SU-DHL-6 (cell line): ENCODE data around the gene KIF5C.

ENCODE experiments used
- H2AFZ ChIP-seq: fragments of 200-600 bp; sonication (generic); 2 replicates; pipeline ENCODE4 v1.6.1; 2014; ENCODE audit warnings: low read depth, mild to moderate bottlenecking, moderate library complexity, mixed read lengths, antibody characterized with exemption, low read length; ENCODE audit not compliant: severe bottlenecking
- H3F3A ChIP-seq: fragments of 200-600 bp; shearing (Covaris generic); 2 replicates; pipeline ENCODE4 v1.6.0; 2016; ENCODE audit warnings: antibody characterized with exemption, mild to moderate bottlenecking; ENCODE audit not compliant: insufficient read depth
- H3K27ac ChIP-seq: fragments of 200-600 bp; sonication (generic); 2 replicates; pipeline ENCODE4 v1.5.1; 2016; ENCODE audit warnings: low read depth, mild to moderate bottlenecking, low read length, moderate library complexity, mixed read lengths
- H3K27me3 ChIP-seq: fragments of 200-600 bp; sonication (generic), shearing (Covaris generic); 2 replicates; pipeline ENCODE4 v1.6.0; 2014; ENCODE audit warnings: mild to moderate bottlenecking, low read length
- H3K36me3 ChIP-seq: fragments of 200-600 bp; sonication (generic); 2 replicates; pipeline ENCODE4 v1.6.1; 2014; ENCODE audit warnings: mild to moderate bottlenecking, low read length, mixed read lengths
- H3K4me2 ChIP-seq: fragments of 300-600, 200-600 bp; shearing (Covaris generic), sonication (generic); 2 replicates; pipeline ENCODE4 v1.6.0; 2014; ENCODE audit warnings: low read length, low read depth, mild to moderate bottlenecking; ENCODE audit not compliant: poor library complexity, severe bottlenecking
- H3K4me3 ChIP-seq: fragments of 200-600 bp; sonication (generic); 2 replicates; pipeline ENCODE4 v1.5.1; 2014; ENCODE audit warnings: antibody characterized with exemption, low read length, mild to moderate bottlenecking, mixed read lengths; ENCODE audit not compliant: insufficient read depth, poor library complexity, severe bottlenecking
- H3K79me2 ChIP-seq: fragments of 200-600 bp; sonication (generic); 2 replicates; pipeline ENCODE4 v1.6.1; 2014; ENCODE audit warnings: mild to moderate bottlenecking, low read length, moderate library complexity; ENCODE audit not compliant: insufficient read depth
- H3K9ac ChIP-seq: fragments of 200-600 bp; sonication (generic); 2 replicates; pipeline ENCODE4 v1.7.0; 2014; ENCODE audit warnings: mild to moderate bottlenecking, low read length
- H3K9me2 ChIP-seq: fragments of 200-600 bp; sonication (generic); replicated peaks from 2 replicates; pipeline ENCODE4 v1.6.1; 2014; ENCODE audit warnings: low read length; ENCODE audit not compliant: insufficient read depth
- H3K9me3 ChIP-seq: fragments of 200-600 bp; sonication (generic); 2 replicates; pipeline ENCODE4 v1.6.1; 2014; ENCODE audit warnings: low read length, mixed read lengths; ENCODE audit not compliant: insufficient read depth
- H4K20me1 ChIP-seq: fragments of 200-600 bp; sonication (generic); 2 replicates; pipeline ENCODE4 v1.6.1; 2014; ENCODE audit warnings: low read depth, mild to moderate bottlenecking, antibody characterized with exemption, low read length, moderate library complexity, mixed read lengths
- CTCF ChIP-seq: fragments of 200-600 bp; sonication (generic); IDR thresholded peaks from one replicate; pipeline ENCODE4 v1.5.1; 2017; ENCODE audit warnings: antibody characterized with exemption, mild to moderate bottlenecking, low read length, moderate library complexity; ENCODE audit not compliant: insufficient read depth, poor library complexity, severe bottlenecking
- EZH2phosphoT487 ChIP-seq: fragments of 200-600 bp; sonication (generic), shearing (Covaris generic); conservative IDR thresholded peaks from 2 replicates; pipeline ENCODE4 v1.6.1; 2018; ENCODE audit warnings: mild to moderate bottlenecking, antibody characterized with exemption, low read length, moderate library complexity, mixed read lengths

The KIF5C gene

GRCh38 chr2:148965623-148966437, 90.8 kb downstream of the KIF5C start:
- Histone ChIP-seq H3K4me3 (no peak overlapping the region), H3K9ac (no peak overlapping the region), H3K9me2 (no peaks in the 10 kb centered on the region), H3K9me3 (no peaks in the 10 kb centered on the region), H3K79me2 (no peaks in the 10 kb centered on the region), H3K4me2 (no peak overlapping the region), H3K27ac (no peak overlapping the region), H3K27me3 (no peaks in the 10 kb centered on the region), H3F3A (no peaks in the 10 kb centered on the region), H3K36me3 (no peaks in the 10 kb centered on the region), H4K20me1 (no peaks in the 10 kb centered on the region), H2AFZ (no peak overlapping the region)
- TF ChIP-seq CTCF, result no peak
- no peak for TF ChIP-seq EZH2phosphoT487

- Histone ChIP-seq H3K9me3 (no peaks in the 10 kb centered on the region), H3K27me3 (no peaks in the 10 kb centered on the region), H3K9ac (no peak overlapping the region), H3K4me3 (no peak overlapping the region), H3K27ac (no peak overlapping the region), H4K20me1 (no peaks in the 10 kb centered on the region), H3K79me2 (no peaks in the 10 kb centered on the region), H3K9me2 (no peaks in the 10 kb centered on the region), H3K4me2 (no peak overlapping the region), H2AFZ (no peak overlapping the region), H3K36me3 (no peaks in the 10 kb centered on the region), H3F3A (no peaks in the 10 kb centered on the region)
- TF ChIP-seq EZH2phosphoT487 (no peak), CTCF (no peak)
Observed at GRCh38 chr2:148966438-148966758, 91.4 kb downstream of the KIF5C start.

GRCh38 chr2:148967056-148967455, 92.0 kb downstream of the KIF5C start:
- no peaks in the 10 kb centered on the region for H3K9me2 ChIP-seq
- H2AFZ ChIP-seq, result no peak overlapping the region
- H3K79me2 ChIP-seq, result no peaks in the 10 kb centered on the region
- no peaks in the 10 kb centered on the region for H3F3A ChIP-seq
- no peaks in the 10 kb centered on the region for H4K20me1 ChIP-seq
- H3K36me3 ChIP-seq, result no peaks in the 10 kb centered on the region
- no peaks in the 10 kb centered on the region for H3K9me3 ChIP-seq
- no peak for TF ChIP-seq CTCF
- TF ChIP-seq EZH2phosphoT487, result no peak
- no peak overlapping the region for H3K27ac ChIP-seq
- H3K4me2 ChIP-seq, result no peak overlapping the region
- no peak overlapping the region for H3K9ac ChIP-seq
- H3K4me3 ChIP-seq, result no peak overlapping the region
- H3K27me3 ChIP-seq, result no peaks in the 10 kb centered on the region
